Smooth muscle cell (in vitro differentiated cells): ENCODE results near the gene MTHFD1L. TPM values are rescaled to one million over a fixed set of nuclear protein-coding genes. Genes with fewer than 3 reads are reported as not detected.

Source experiments
- DNase-seq: peaks from one replicate; lab custom pipeline; 2025; ENCODE audit not compliant: unreplicated experiment; lab: John Stamatoyannopoulos, UW
- H2AFZ ChIP-seq: fragments of 200-600 bp; sonication (generic); 2 replicates; pipeline ENCODE4 v1.6.0; 2016; ENCODE audit warnings: antibody characterized with exemption, low read depth, mild to moderate bottlenecking
- H3F3A ChIP-seq: fragments of 200-600 bp; sonication (generic); 2 replicates; pipeline ENCODE4 v1.6.0; 2017; ENCODE audit warnings: antibody characterized with exemption, low read depth
- H3K27ac ChIP-seq: fragments of 200-600 bp; sonication (generic); 2 replicates; pipeline ENCODE4 v1.5.1; 2016; ENCODE audit warnings: low read depth, mild to moderate bottlenecking
- H3K27me3 ChIP-seq: fragments of 200-600 bp; sonication (generic); 2 replicates; pipeline ENCODE4 v1.6.1; 2016; ENCODE audit warnings: low read depth, mild to moderate bottlenecking
- H3K36me3 ChIP-seq: fragments of 200-600 bp; sonication (generic); 2 replicates; pipeline ENCODE4 v1.5.1; 2016; ENCODE audit warnings: low read depth
- H3K4me1 ChIP-seq: fragments of 200-600 bp; sonication (generic); 2 replicates; pipeline ENCODE4 v1.5.1; 2016; ENCODE audit warnings: low read depth
- H3K4me2 ChIP-seq: fragments of 200-600 bp; sonication (generic); 2 replicates; pipeline ENCODE4 v1.6.0; 2016; ENCODE audit warnings: mild to moderate bottlenecking
- H3K4me3 ChIP-seq: fragments of 200-600 bp; sonication (generic); 2 replicates; pipeline ENCODE4 v1.5.1; 2016; ENCODE audit warnings: mild to moderate bottlenecking
- H3K79me2 ChIP-seq: fragments of 200-600 bp; sonication (generic); 2 replicates; pipeline ENCODE4 v1.6.0; 2016; ENCODE audit warnings: low read depth, mild to moderate bottlenecking
- H3K9ac ChIP-seq: fragments of 200-600 bp; sonication (generic); 2 replicates; pipeline ENCODE4 v1.6.0; 2016; ENCODE audit warnings: low read depth
- H3K9me3 ChIP-seq: fragments of 200-600 bp; sonication (generic); replicated peaks from 2 replicates; pipeline ENCODE4 v1.5.1; 2016; ENCODE audit warnings: low read depth
- H4K20me1 ChIP-seq: fragments of 200-600 bp; sonication (generic); 2 replicates; pipeline ENCODE4 v1.6.0; 2016; ENCODE audit warnings: low read depth
- WGBS: methylation state at CpG from one replicate; pipeline ENCODE4 v1.1.7; 2016; ENCODE audit warnings: low lambda C conversion rate; 5-methylcytosine and 5-hydroxymethylcytosine counted together
- polyA plus RNA-seq: library from polyadenylated mRNA; unstranded; fragments of >200 nt; fragmentation: Nextera tagmentation; extraction: Ambion mirVana; gene quantifications from 2 replicates; pipeline ENCODE4 v1.2.1, GENCODE V29; 2016
- total RNA-seq: library from RNA; depleted of rRNA; stranded (reverse); fragments of >200 nt; gene quantifications from 2 replicates; pipeline ENCODE4 v1.2.3, GENCODE V29; 2014
- TF ChIP-seq, protein P1 (sequence below): fragments of 200-600 bp; sonication (generic); IDR thresholded peaks from 2 replicates; pipeline ENCODE4 v1.5.1; 2017; ENCODE audit warnings: borderline replicate concordance, mild to moderate bottlenecking, antibody characterized with exemption; ENCODE audit not compliant: insufficient read depth, poor library complexity, severe bottlenecking

The MTHFD1L gene
- total and polyA plus RNA-seq, 2 experiments from 2014 or later, result 35.9 to 46.2 TPM

- WGBS, result 86% methylated on average over 12 of the region's 12 CpGs
- Histone ChIP-seq H3K9me3 (no peaks in the 10 kb centered on the region), H2AFZ (no peak overlapping the region), H4K20me1 (no peaks in the 10 kb centered on the region), H3K36me3 (peaks cover 18% of the 10 kb centered on the region), H3K79me2 (no peaks in the 10 kb centered on the region), H3K4me1 (peaks cover 3% of the 10 kb centered on the region), H3K4me3 (no peak overlapping the region), H3K27me3 (no peaks in the 10 kb centered on the region), H3F3A (no peaks in the 10 kb centered on the region), H3K9ac (no peak overlapping the region), H3K27ac (no peak overlapping the region), H3K4me2 (no peak overlapping the region)
- no peak for DNase-seq
- TF ChIP-seq, protein P1, sequence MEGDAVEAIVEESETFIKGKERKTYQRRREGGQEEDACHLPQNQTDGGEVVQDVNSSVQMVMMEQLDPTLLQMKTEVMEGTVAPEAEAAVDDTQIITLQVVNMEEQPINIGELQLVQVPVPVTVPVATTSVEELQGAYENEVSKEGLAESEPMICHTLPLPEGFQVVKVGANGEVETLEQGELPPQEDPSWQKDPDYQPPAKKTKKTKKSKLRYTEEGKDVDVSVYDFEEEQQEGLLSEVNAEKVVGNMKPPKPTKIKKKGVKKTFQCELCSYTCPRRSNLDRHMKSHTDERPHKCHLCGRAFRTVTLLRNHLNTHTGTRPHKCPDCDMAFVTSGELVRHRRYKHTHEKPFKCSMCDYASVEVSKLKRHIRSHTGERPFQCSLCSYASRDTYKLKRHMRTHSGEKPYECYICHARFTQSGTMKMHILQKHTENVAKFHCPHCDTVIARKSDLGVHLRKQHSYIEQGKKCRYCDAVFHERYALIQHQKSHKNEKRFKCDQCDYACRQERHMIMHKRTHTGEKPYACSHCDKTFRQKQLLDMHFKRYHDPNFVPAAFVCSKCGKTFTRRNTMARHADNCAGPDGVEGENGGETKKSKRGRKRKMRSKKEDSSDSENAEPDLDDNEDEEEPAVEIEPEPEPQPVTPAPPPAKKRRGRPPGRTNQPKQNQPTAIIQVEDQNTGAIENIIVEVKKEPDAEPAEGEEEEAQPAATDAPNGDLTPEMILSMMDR, result no peak
These were observed 149.7 kb downstream of the MTHFD1L start for GRCh38 chr6:151015101-151015700.

DNA sequence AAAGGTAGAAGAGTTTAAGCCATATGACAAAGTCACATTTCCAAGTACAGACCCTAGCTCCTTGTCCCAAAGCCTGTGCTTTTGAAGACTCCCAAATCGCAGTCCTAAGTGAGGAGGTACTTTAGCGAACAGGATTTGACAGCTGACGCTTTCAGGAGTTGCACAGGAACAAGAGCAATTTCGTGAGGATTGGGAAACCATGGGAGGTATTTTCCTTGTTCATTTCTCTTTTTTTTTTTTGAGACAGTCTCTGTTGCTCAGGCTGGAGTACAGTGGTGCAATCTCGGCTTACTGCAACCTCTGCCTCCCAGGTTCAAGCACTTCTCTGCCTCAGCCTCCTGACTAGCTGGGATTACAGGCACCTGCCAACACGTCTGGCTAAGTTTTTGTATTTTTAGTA, 150.6 kb downstream of the MTHFD1L start:
- DNase-seq, result no peak
- Histone ChIP-seq H3K79me2 (no peaks in the 10 kb centered on the region), H3K27ac (no peak overlapping the region), H2AFZ (no peak overlapping the region), H3K4me2 (no peak overlapping the region), H3K4me1 (no peaks in the 10 kb centered on the region), H3K36me3 (peaks cover 18% of the 10 kb centered on the region), H3K27me3 (no peaks in the 10 kb centered on the region), H3K9me3 (no peaks in the 10 kb centered on the region), H4K20me1 (no peaks in the 10 kb centered on the region), H3K9ac (no peak overlapping the region), H3F3A (no peaks in the 10 kb centered on the region), H3K4me3 (no peak overlapping the region)
- WGBS, result 93% methylated on average over 6 of the region's 6 CpGs
- TF ChIP-seq, protein P1, result no peak

DNA sequence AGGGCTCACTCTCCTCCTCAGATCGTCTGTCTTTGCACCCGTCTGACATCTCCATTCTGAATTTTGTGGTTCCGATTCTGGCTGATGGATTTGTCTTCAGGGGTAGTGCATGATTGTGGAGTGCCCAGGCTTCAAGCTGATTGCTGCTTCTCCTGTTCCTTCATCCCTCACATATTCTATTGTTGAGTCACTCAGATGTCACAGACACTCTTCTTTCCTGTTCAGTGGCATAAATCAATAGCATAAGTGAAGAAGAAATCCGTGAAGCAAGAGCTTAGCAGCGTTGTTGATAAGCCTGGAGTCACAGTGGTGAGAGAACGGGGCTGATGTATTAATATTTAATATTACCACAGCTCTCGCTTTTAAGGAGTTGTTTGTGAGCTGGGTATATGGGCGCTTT, 152.5 kb downstream of the MTHFD1L start:
- Histone ChIP-seq H3K4me3 (no peak overlapping the region), H3K36me3 (peaks cover 10% of the 10 kb centered on the region), H3K9ac (no peak overlapping the region), H3F3A (no peaks in the 10 kb centered on the region), H3K27ac (no peak overlapping the region), H2AFZ (no peak overlapping the region), H3K4me2 (no peak overlapping the region), H3K79me2 (no peaks in the 10 kb centered on the region), H3K4me1 (peaks cover 5% of the 10 kb centered on the region), H4K20me1 (no peaks in the 10 kb centered on the region), H3K27me3 (no peaks in the 10 kb centered on the region), H3K9me3 (no peaks in the 10 kb centered on the region)
- WGBS, result 78% methylated on average over 8 of the region's 8 CpGs
- TF ChIP-seq, protein P1, result no peak
- DNase-seq, result no peak

DNA sequence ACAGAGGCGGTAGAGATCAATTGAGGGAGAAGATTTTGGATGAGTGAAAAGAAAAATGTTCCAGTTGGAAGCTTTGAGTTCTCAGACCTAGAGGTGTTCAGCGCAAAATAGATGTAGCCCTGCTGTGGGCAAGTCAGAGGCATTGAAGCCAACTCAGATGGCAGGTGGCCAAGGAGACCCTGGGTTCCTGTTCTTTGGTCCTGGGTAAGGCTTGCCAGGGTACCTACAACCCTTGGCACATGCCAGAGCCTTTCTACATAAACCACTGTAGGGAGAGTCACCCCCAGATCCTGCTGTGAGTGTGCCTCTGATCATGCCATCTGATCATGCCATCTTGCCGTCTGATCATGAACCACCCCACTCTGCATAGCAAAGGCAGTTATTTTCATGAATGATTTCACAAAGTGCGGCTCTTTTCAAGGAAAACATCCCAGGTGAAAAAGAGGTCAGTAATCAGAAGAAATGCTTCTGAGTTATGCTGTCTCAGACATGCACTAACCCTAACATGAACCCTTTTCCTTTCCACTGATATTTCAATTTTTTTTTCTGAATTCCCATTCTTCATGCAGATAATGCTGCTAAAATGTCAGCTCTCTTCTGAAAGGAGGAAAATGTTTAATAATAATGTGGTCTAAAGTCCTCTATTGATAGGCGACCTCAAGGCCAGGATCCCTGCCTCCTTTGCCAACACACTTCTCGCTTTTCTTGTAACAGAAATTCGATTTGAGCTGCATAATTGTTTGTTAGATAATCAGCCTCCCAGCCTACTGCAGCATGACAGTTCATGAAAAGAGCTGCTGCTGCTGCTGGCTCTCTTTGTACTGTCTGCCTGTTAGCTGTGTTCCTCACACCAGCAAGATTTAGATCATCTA, 153.6 kb downstream of the MTHFD1L start:
- no peak for DNase-seq
- H3F3A ChIP-seq, result no peaks in the 10 kb centered on the region
- no peak overlapping the region for H3K4me3 ChIP-seq
- H3K4me2 ChIP-seq, result no peak overlapping the region
- WGBS, result 83% methylated on average over 7 of the region's 7 CpGs
- peaks cover 10% of the 10 kb centered on the region for H3K36me3 ChIP-seq
- H3K9me3 ChIP-seq, result no peaks in the 10 kb centered on the region
- H2AFZ ChIP-seq, result no peak overlapping the region
- no peaks in the 10 kb centered on the region for H4K20me1 ChIP-seq
- no peak overlapping the region for H3K27ac ChIP-seq
- H3K9ac ChIP-seq, result no peak overlapping the region
- H3K79me2 ChIP-seq, result no peaks in the 10 kb centered on the region
- no peaks in the 10 kb centered on the region for H3K27me3 ChIP-seq
- TF ChIP-seq, protein P1, result no peak
- peaks cover 5% of the 10 kb centered on the region for H3K4me1 ChIP-seq
